ENCODE measurements around the gene ARID1B. TPM values are rescaled to one million over a fixed set of nuclear protein-coding genes. Genes with fewer than 3 reads are reported as not detected.

Gene ARID1B
- total RNA-seq, 1 donor from 2014 or later = 155 TPM

DNA sequence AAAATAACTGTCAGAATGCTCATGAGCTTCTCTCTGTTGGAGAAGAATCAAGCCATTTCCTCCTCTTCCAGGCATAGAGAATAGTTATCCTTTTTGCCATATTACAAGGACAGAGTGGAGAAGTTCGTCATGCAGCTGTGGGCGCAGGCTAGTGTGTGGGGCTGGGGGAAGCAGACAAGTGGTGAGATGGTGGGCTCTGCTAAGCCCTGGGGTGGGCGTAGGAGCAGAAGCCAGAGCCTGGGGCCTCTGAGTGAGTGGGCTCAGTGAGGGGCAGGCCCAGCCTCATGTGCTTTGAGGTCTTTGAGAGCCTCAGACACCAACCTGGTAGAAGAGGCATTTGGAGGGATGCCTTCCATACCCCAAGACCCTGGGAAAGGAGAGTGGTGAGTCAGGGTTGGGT is 19.4 kb downstream of the ARID1B start:
- Mint-ChIP-seq H3K9me3 (no peaks in the 10 kb centered on the region), H3K27me3 (ENCODE audit: low read depth) (no peaks in the 10 kb centered on the region), H3K36me3 (peaks cover 3% of the 10 kb centered on the region), H3K4me1 (peaks cover 38% of the 10 kb centered on the region), H3K27ac (peak overlapping the region; percentile 4), H3K4me3 (no peak overlapping the region)
- TF ChIP-seq, protein P1, sequence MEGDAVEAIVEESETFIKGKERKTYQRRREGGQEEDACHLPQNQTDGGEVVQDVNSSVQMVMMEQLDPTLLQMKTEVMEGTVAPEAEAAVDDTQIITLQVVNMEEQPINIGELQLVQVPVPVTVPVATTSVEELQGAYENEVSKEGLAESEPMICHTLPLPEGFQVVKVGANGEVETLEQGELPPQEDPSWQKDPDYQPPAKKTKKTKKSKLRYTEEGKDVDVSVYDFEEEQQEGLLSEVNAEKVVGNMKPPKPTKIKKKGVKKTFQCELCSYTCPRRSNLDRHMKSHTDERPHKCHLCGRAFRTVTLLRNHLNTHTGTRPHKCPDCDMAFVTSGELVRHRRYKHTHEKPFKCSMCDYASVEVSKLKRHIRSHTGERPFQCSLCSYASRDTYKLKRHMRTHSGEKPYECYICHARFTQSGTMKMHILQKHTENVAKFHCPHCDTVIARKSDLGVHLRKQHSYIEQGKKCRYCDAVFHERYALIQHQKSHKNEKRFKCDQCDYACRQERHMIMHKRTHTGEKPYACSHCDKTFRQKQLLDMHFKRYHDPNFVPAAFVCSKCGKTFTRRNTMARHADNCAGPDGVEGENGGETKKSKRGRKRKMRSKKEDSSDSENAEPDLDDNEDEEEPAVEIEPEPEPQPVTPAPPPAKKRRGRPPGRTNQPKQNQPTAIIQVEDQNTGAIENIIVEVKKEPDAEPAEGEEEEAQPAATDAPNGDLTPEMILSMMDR (IDR thresholded peaks at IDR 0.05; ENCODE audit: unreplicated experiment) = no peak
- no peak for DNase-seq (ENCODE audit: low spot score in 2 of 2, unreplicated experiment in 2 of 2)

DNA sequence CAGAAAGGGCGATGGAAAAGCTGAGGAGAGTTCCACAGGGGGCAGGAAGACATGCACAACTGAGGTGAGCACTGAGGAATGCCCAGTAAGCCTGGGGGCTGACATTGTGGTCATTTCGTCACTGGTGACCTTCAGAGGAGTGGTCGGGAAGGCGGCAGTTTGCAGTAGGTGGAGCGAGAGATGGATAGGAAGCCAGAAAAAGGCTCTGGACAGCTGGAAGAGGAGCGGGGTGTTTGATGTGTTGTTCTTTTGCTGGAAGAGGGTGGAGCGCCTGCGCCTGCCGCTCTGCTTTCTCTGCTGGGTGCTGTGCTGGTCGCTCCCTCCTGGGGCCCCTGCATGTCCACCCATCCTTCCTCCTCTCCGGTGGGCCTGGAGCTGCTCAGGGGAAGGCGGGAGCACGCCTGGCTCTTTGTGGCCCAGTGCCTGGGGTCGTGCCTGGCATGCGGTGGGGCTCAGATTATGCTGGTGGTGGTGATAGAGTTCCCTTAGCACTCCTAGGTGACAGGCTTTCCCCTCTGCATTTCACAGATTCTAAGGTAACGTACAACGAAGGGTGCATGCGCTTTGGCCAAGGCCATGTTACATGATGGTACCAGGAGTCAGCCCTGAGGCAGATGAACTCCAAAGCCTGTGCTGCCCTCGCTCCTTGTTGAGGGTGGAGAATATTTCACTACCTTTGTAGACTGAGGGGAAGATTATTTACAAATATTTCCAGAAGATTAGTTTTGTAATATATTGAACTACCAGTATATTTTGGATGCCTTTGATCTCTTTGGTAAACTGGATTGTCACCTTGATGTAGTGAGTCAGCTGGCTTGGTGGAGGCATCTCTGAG is 20.9 kb downstream of the ARID1B start:
- peak overlapping the region; percentile 10 for H3K27ac Mint-ChIP-seq

DNA sequence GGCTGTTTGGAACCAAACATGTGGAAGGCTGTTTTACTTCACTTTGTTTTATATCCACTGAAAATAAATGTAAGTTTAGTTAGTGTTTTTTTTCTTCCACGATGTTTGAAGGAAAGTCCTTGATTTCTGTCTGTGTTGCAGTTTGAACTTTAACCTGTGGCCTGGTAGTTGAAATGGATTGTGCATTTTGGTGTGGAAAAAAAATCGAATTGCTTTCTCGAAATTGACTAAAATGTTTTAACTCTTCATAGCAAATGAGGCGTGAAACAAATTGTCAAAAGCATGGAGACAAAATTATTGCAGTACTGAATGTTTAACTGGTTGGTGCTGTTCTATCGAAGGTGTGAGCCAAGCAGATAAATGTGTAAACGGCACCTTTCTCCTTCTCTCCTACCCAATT is 24.5 kb downstream of the ARID1B start:
- H3K36me3 Mint-ChIP-seq = peaks cover 3% of the 10 kb centered on the region
- no peak for DNase-seq (ENCODE audit: low spot score in 2 of 2, unreplicated experiment in 2 of 2)
- no peak overlapping the region for H3K27ac Mint-ChIP-seq
- peaks cover 8% of the 10 kb centered on the region for H3K4me1 Mint-ChIP-seq
- no peaks in the 10 kb centered on the region for H3K27me3 Mint-ChIP-seq (ENCODE audit: low read depth)
- H3K4me3 Mint-ChIP-seq = no peak overlapping the region
- H3K9me3 Mint-ChIP-seq = no peaks in the 10 kb centered on the region
- TF ChIP-seq, protein P1 (IDR thresholded peaks at IDR 0.05; ENCODE audit: unreplicated experiment) = no peak

More for the DNA sequence above, 20.9 kb downstream of the ARID1B start:
- no peaks in the 10 kb centered on the region for H3K9me3 Mint-ChIP-seq
- H3K36me3 Mint-ChIP-seq = peaks cover 3% of the 10 kb centered on the region
- H3K4me3 Mint-ChIP-seq = no peak overlapping the region
- TF ChIP-seq, protein P1 (IDR thresholded peaks at IDR 0.05; ENCODE audit: unreplicated experiment) = no peak
- no peaks in the 10 kb centered on the region for H3K27me3 Mint-ChIP-seq (ENCODE audit: low read depth)
- H3K4me1 Mint-ChIP-seq = peaks cover 26% of the 10 kb centered on the region
- no peak for DNase-seq (ENCODE audit: low spot score in 2 of 2, unreplicated experiment in 2 of 2)

DNA sequence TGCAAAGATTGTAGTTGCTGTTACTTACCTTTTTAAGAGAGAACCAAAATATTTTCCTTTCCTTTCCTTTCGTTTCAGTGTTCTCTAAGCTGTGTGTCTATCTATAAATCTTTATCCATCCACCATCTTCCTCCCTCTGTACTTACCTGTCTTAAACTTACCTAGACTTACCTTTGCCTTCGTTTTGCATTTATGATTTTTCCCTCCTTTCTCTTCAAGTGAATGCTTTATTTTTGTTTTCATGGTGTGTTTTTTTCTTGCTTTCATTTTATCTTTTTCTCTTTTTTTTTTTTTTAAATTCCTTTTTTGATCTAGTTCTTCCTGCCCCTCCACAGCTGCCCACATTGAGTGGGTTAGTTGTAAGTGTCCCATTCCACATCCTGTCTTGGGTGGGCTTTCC is 26.2 kb downstream of the ARID1B start:
- Mint-ChIP-seq H3K27me3 (ENCODE audit: low read depth) (no peaks in the 10 kb centered on the region), H3K9me3 (no peaks in the 10 kb centered on the region), H3K4me1 (peaks cover 14% of the 10 kb centered on the region), H3K4me3 (no peak overlapping the region), H3K27ac (no peak overlapping the region), H3K36me3 (no peaks in the 10 kb centered on the region)
- TF ChIP-seq, protein P1 (IDR thresholded peaks at IDR 0.05; ENCODE audit: unreplicated experiment) = no peak
- no peak for DNase-seq (ENCODE audit: low spot score in 2 of 2, unreplicated experiment in 2 of 2)

DNA sequence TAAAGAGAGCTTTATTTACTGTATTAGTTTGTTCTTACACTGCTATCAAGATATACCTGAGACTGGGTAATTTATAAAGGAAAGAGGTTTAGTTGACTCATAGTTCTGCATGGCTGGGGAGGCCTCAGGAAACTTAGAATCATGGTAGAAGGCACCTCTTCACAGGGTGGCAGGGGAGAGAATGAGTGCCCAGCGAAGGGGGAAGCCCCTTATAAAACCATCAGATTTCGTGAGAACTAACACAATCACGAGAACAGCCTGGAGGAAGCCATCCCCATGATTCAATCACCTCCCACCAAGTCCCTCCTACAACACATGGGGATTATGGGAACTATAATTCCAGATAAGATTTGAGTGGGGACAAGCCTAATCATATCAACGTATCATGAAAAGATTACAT is 27.2 kb downstream of the ARID1B start:
- TF ChIP-seq, protein P1 (IDR thresholded peaks at IDR 0.05; ENCODE audit: unreplicated experiment) = no peak
- no peaks in the 10 kb centered on the region for H3K27me3 Mint-ChIP-seq (ENCODE audit: low read depth)
- no peak for DNase-seq (ENCODE audit: low spot score in 2 of 2, unreplicated experiment in 2 of 2)
- H3K4me1 Mint-ChIP-seq = peaks cover 20% of the 10 kb centered on the region
- no peak overlapping the region for H3K27ac Mint-ChIP-seq
- H3K36me3 Mint-ChIP-seq = no peaks in the 10 kb centered on the region
- no peaks in the 10 kb centered on the region for H3K9me3 Mint-ChIP-seq
- no peak overlapping the region for H3K4me3 Mint-ChIP-seq
